Measurements from ENCODE around the gene CILP. TPM values are rescaled to one million over a fixed set of nuclear protein-coding genes. Genes with fewer than 3 reads are reported as not detected.
A peak's percentile ranks its signal among the peaks of the same experiment; 100 is the strongest.

CILP gene
- total RNA-seq, 1 donor: under 0.01 TPM

- no peak for TF ChIP-seq CTCF (IDR thresholded peaks at IDR 0.05; ENCODE audit: insufficient read depth, low read length)
- no peak for DNase-seq (ENCODE audit: low read depth)
- H3K4me3 ChIP-seq (ENCODE audit: low read depth, low read length): no peak overlapping the region
Measured at GRCh38 chr15:65254758-65255157, 43.5 kb upstream of the CILP start.

GRCh38 chr15:65254356-65254755 lies 43.1 kb upstream of the CILP start:
- peak; percentile 20 for DNase-seq (ENCODE audit: low read depth)
- no peak overlapping the region for H3K4me3 ChIP-seq (ENCODE audit: low read depth, low read length)
- no peak for TF ChIP-seq CTCF (IDR thresholded peaks at IDR 0.05; ENCODE audit: insufficient read depth, low read length)

- TF ChIP-seq CTCF (IDR thresholded peaks at IDR 0.05; ENCODE audit: insufficient read depth, low read length): no peak
Measured at GRCh38 chr15:65249641-65250040, 38.4 kb upstream of the CILP start.

GRCh38 chr15:65248511-65249255 lies 37.4 kb upstream of the CILP start:
- H3K4me3 ChIP-seq (ENCODE audit: low read depth, low read length): no peak overlapping the region
- DNase-seq (ENCODE audit: low read depth): no peak
- TF ChIP-seq CTCF (IDR thresholded peaks at IDR 0.05; ENCODE audit: insufficient read depth, low read length): no peak

More at GRCh38 chr15:65249641-65250040, 38.4 kb upstream of the CILP start:
- no peak for DNase-seq (ENCODE audit: low read depth)
- no peak overlapping the region for H3K4me3 ChIP-seq (ENCODE audit: low read depth, low read length)

- no peak for DNase-seq (ENCODE audit: low read depth)
- no peak overlapping the region for H3K4me3 ChIP-seq (ENCODE audit: low read depth, low read length)
- TF ChIP-seq CTCF (IDR thresholded peaks at IDR 0.05; ENCODE audit: insufficient read depth, low read length): no peak
Measured at GRCh38 chr15:65246939-65247338, 35.7 kb upstream of the CILP start.

- no peak for DNase-seq (ENCODE audit: low read depth)
- no peak overlapping the region for H3K4me3 ChIP-seq (ENCODE audit: low read depth, low read length)
- TF ChIP-seq CTCF (IDR thresholded peaks at IDR 0.05; ENCODE audit: insufficient read depth, low read length): no peak
Measured at GRCh38 chr15:65246026-65246714, 34.9 kb upstream of the CILP start.
